GM21737 (cell line): Measurements from ENCODE around the gene MT4.

Source experiments
- ATAC-seq: cut with Tn5 transposase; IDR thresholded peaks from one replicate; pipeline ENCODE4 v1.9.1; 2021; ENCODE audit warnings: mild to moderate bottlenecking, moderate library complexity; ENCODE audit not compliant: unreplicated experiment

MT4 gene

DNA sequence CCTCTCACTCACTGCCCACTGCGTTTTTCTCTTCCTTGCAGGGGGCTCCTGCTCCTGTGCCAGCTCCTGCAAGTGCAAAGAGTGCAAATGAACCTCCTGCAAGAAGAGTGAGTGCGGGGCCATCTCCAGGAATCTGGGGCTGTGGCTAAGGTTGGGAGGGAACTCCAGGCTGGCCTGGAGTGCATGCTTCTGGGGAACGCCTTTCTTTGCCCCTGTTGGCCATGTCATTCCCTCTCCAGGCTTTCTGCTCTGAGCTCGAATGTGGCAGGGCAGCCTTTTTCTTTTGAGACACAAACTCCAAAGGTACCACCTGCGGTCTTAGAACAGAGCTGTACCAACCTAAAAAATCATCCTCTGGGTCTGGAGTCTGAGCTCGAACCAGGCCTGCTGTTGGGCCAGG lies 53.3 kb downstream of the MT4 start:
- ATAC-seq = no peak
